NT2/D1 (cell line): ENCODE measurements around the gene CRYBB3.
"Not testable (repeated sequence)": the region's sequence is repeated elsewhere in the genome, so short reads cannot be mapped to it uniquely, and the experiment has no call there.

ENCODE experiments used
- DNase-seq: peaks from one replicate; pipeline ENCODE4 v3.0.0-alpha.2; 2011; ENCODE audit warnings: low read depth, low spot score
- H3K27me3 ChIP-seq: 2 replicates; pipeline ENCODE4 v1.6.0; 2011; ENCODE audit warnings: mild to moderate bottlenecking; ENCODE audit not compliant: insufficient read length, insufficient read depth
- H3K36me3 ChIP-seq: 2 replicates; pipeline ENCODE4 v1.6.1; 2011; ENCODE audit warnings: mild to moderate bottlenecking, low read length, mixed read lengths; ENCODE audit not compliant: insufficient read depth, insufficient read length
- H3K4me1 ChIP-seq: 2 replicates; pipeline ENCODE4 v1.5.1; 2011; ENCODE audit not compliant: insufficient read depth, insufficient read length
- H3K4me3 ChIP-seq: 2 replicates; pipeline ENCODE4 v1.5.1; 2011; ENCODE audit warnings: low read depth; ENCODE audit not compliant: insufficient read length
- H3K9ac ChIP-seq: 2 replicates; pipeline ENCODE4 v1.6.0; 2011; ENCODE audit warnings: low read depth; ENCODE audit not compliant: insufficient read length
- H3K9me3 ChIP-seq: 2 replicates; pipeline ENCODE4 v1.5.1; 2011; ENCODE audit warnings: mild to moderate bottlenecking, low read length; ENCODE audit not compliant: insufficient read depth
- SUZ12 ChIP-seq: IDR thresholded peaks from 2 replicates; pipeline ENCODE4 v1.6.1; 2011; ENCODE audit not compliant: insufficient read length, insufficient read depth; ENCODE audit errors: extremely low read depth
- YY1 ChIP-seq: IDR thresholded peaks from 2 replicates; pipeline ENCODE4 v1.6.1; 2011; ENCODE audit not compliant: insufficient read length, insufficient read depth
- ZNF274 ChIP-seq: IDR thresholded peaks from 2 replicates; pipeline ENCODE4 v1.6.1; 2011; ENCODE audit warnings: mild to moderate bottlenecking, low read depth, low read length

The CRYBB3 gene

GRCh38 chr22:25197340-25197739 lies 2.3 kb upstream of the CRYBB3 start:
- H3K4me1 ChIP-seq = no peaks in the 10 kb centered on the region
- TF ChIP-seq SUZ12 (no peak), YY1 (no peak), ZNF274 (no peak)
- no peaks in the 10 kb centered on the region for H3K9me3 ChIP-seq
- no peak for DNase-seq
- H3K9ac ChIP-seq = no peak overlapping the region
- no peak overlapping the region for H3K4me3 ChIP-seq
- H3K27me3 ChIP-seq = no peaks in the 10 kb centered on the region
- peaks cover 18% of the 10 kb centered on the region for H3K36me3 ChIP-seq

GRCh38 chr22:25200967-25201366 lies 1.3 kb downstream of the CRYBB3 start:
- H3K4me1 ChIP-seq = no peaks in the 10 kb centered on the region
- H3K36me3 ChIP-seq = peaks cover 5% of the 10 kb centered on the region
- H3K9me3 ChIP-seq = no peaks in the 10 kb centered on the region
- H3K27me3 ChIP-seq = no peaks in the 10 kb centered on the region
- TF ChIP-seq YY1 (no peak), ZNF274 (no peak)
- H3K4me3 ChIP-seq = no peak overlapping the region
- no peak overlapping the region for H3K9ac ChIP-seq
- DNase-seq = no peak

GRCh38 chr22:25201557-25202273 lies 2.1 kb downstream of the CRYBB3 start:
- TF ChIP-seq ZNF274 = no peak
- no peak for TF ChIP-seq SUZ12
- no peak for TF ChIP-seq YY1
- H3K4me3 ChIP-seq = no peak overlapping the region
- no peak overlapping the region for H3K9ac ChIP-seq
- no peaks in the 10 kb centered on the region for H3K4me1 ChIP-seq
- no peaks in the 10 kb centered on the region for H3K9me3 ChIP-seq
- no peak for DNase-seq
- H3K36me3 ChIP-seq = peaks cover 5% of the 10 kb centered on the region
- no peaks in the 10 kb centered on the region for H3K27me3 ChIP-seq

- TF ChIP-seq YY1 = no peak
- no peak for TF ChIP-seq ZNF274
- no peak for TF ChIP-seq SUZ12
- H3K27me3 ChIP-seq = no peaks in the 10 kb centered on the region
- no peak overlapping the region for H3K9ac ChIP-seq
- peaks cover 2% of the 10 kb centered on the region for H3K36me3 ChIP-seq
- H3K4me3 ChIP-seq = no peak overlapping the region
- no peaks in the 10 kb centered on the region for H3K9me3 ChIP-seq
- H3K4me1 ChIP-seq = no peaks in the 10 kb centered on the region
- DNase-seq = peak; percentile 36
Observed at GRCh38 chr22:25202290-25202921, 2.7 kb downstream of the CRYBB3 start.

- peaks cover 2% of the 10 kb centered on the region for H3K36me3 ChIP-seq
Observed at GRCh38 chr22:25203082-25203481, 3.4 kb downstream of the CRYBB3 start.

GRCh38 chr22:25204547-25204946 lies 4.9 kb downstream of the CRYBB3 start:
- DNase-seq, H3K4me3 ChIP-seq, H3K9me3 ChIP-seq, H3K36me3 ChIP-seq, H3K27me3 ChIP-seq, H3K4me1 ChIP-seq, H3K9ac ChIP-seq: not testable (repeated sequence)

More at GRCh38 chr22:25203082-25203481, 3.4 kb downstream of the CRYBB3 start:
- no peak for TF ChIP-seq ZNF274
- no peak for TF ChIP-seq YY1
- TF ChIP-seq SUZ12 = no peak
- H3K9me3 ChIP-seq = no peaks in the 10 kb centered on the region
- H3K9ac ChIP-seq = no peak overlapping the region
- no peaks in the 10 kb centered on the region for H3K4me1 ChIP-seq
- no peak overlapping the region for H3K4me3 ChIP-seq
- no peak for DNase-seq
- H3K27me3 ChIP-seq = no peaks in the 10 kb centered on the region

GRCh38 chr22:25205847-25206246 lies 6.2 kb downstream of the CRYBB3 start:
- TF ChIP-seq SUZ12 = no peak
- no peak for TF ChIP-seq YY1
- TF ChIP-seq ZNF274 = no peak
- H3K36me3 ChIP-seq = no peaks in the 10 kb centered on the region
- no peak overlapping the region for H3K9ac ChIP-seq
- DNase-seq = no peak
- no peaks in the 10 kb centered on the region for H3K4me1 ChIP-seq
- H3K27me3 ChIP-seq = no peaks in the 10 kb centered on the region
- H3K4me3 ChIP-seq = no peak overlapping the region
- no peaks in the 10 kb centered on the region for H3K9me3 ChIP-seq

GRCh38 chr22:25206998-25207397 lies 7.3 kb downstream of the CRYBB3 start:
- Histone ChIP-seq H3K9me3 (no peaks in the 10 kb centered on the region), H3K27me3 (no peaks in the 10 kb centered on the region), H3K4me1 (no peaks in the 10 kb centered on the region), H3K36me3 (no peaks in the 10 kb centered on the region), H3K9ac (no peak overlapping the region), H3K4me3 (no peak overlapping the region)
- TF ChIP-seq YY1 = no peak
- TF ChIP-seq SUZ12 = no peak
- no peak for TF ChIP-seq ZNF274
- no peak for DNase-seq
